Liver (tissue), 9 donors: Measurements from ENCODE around the gene COL11A2. TPM values are rescaled to one million over a fixed set of nuclear protein-coding genes. Genes with fewer than 3 reads are reported as not detected.

Source experiments
- DNase-seq: peaks from one replicate; pipeline ENCODE4 v3.0.0-alpha.2; 2017; ENCODE audit warnings: low spot score
- H3K27ac ChIP-seq, 2 donors: one replicate each; pipeline ENCODE4 v1.7.0; 2013; ENCODE audit warnings: inconsistent platforms in 2 of 2, low read length in 2 of 2, control low read depth in 1 of 2, low read depth in 1 of 2, mild to moderate bottlenecking in 1 of 2
- H3K27me3 ChIP-seq, 4 donors: one replicate each; pipeline versions ENCODE4 v1.6.1 to v1.7.0; 2013; ENCODE audit warnings: low read length in 3 of 4, inconsistent platforms in 1 of 4, mild to moderate bottlenecking in 1 of 4, moderate library complexity in 1 of 4; ENCODE audit not compliant: control insufficient read depth in 4 of 4, insufficient read depth in 4 of 4
- H3K36me3 ChIP-seq, 4 donors: one replicate each; pipeline versions ENCODE4 v1.6.1 to v1.7.0; 2013; ENCODE audit warnings: low read length in 3 of 4, mild to moderate bottlenecking in 3 of 4, low read depth in 1 of 4, moderate library complexity in 1 of 4; ENCODE audit not compliant: control insufficient read depth in 4 of 4, insufficient read depth in 3 of 4
- H3K4me1 ChIP-seq, 4 donors: one replicate each; pipeline versions ENCODE4 v1.6.1 to v1.7.0; 2013; ENCODE audit warnings: low read length in 3 of 4, mild to moderate bottlenecking in 3 of 4, moderate library complexity in 1 of 4; ENCODE audit not compliant: control insufficient read depth in 4 of 4, insufficient read depth in 4 of 4
- H3K4me3 ChIP-seq, 3 donors: one replicate each; pipeline versions ENCODE4 v1.6.1 to v1.7.0; 2013; ENCODE audit warnings: low read length in 3 of 3, control low read depth in 1 of 3, low read depth in 1 of 3, mild to moderate bottlenecking in 1 of 3
- H3K9ac ChIP-seq, 2 donors: one replicate each; pipeline ENCODE4 v1.7.0; 2013; ENCODE audit warnings: low read length in 2 of 2, mild to moderate bottlenecking in 2 of 2, moderate library complexity in 2 of 2, control low read depth in 1 of 2, low read depth in 1 of 2
- H3K9me3 ChIP-seq, 4 donors: one replicate each; pipeline versions ENCODE4 v1.6.1 to v1.7.0; 2013; ENCODE audit warnings: low read length in 3 of 4; ENCODE audit not compliant: control insufficient read depth in 4 of 4
- EGR1 ChIP-seq, 2 donors: IDR thresholded peaks; 2 replicates each; pipeline ENCODE4 v1.6.1; 2016 to 2018; ENCODE audit warnings: antibody characterized with exemption in 2 of 2, low read depth in 2 of 2
- FOXA1 ChIP-seq: IDR thresholded peaks from 2 replicates; pipeline ENCODE4 v1.6.1; 2016; ENCODE audit warnings: antibody characterized with exemption
- FOXA2 ChIP-seq: IDR thresholded peaks from 2 replicates; pipeline ENCODE4 v1.6.1; 2016; ENCODE audit warnings: antibody characterized with exemption
- GABPA ChIP-seq, 2 donors: IDR thresholded peaks in 1 of 2; conservative IDR thresholded peaks in 1 of 2; 2 replicates each; pipeline ENCODE4 v1.6.1; 2016; ENCODE audit warnings: antibody characterized with exemption in 2 of 2, mild to moderate bottlenecking in 1 of 2, moderate library complexity in 1 of 2
- HNF4A ChIP-seq, 2 donors: conservative IDR thresholded peaks; 2 replicates each; pipeline ENCODE4 v1.6.1; 2016; ENCODE audit warnings: antibody characterized with exemption in 2 of 2, mild to moderate bottlenecking in 2 of 2
- HNF4G ChIP-seq: IDR thresholded peaks from 2 replicates; pipeline ENCODE4 v1.6.1; 2016; ENCODE audit warnings: antibody characterized with exemption
- JUND ChIP-seq, 2 donors: IDR thresholded peaks; 2 replicates each; pipeline ENCODE4 v1.6.1; 2016; ENCODE audit warnings: antibody characterized with exemption in 2 of 2
- MAX ChIP-seq: IDR thresholded peaks from 2 replicates; pipeline ENCODE4 v1.6.1; 2016; ENCODE audit warnings: antibody characterized with exemption
- NR2F2 ChIP-seq: IDR thresholded peaks from 2 replicates; pipeline ENCODE4 v1.6.1; 2016; ENCODE audit warnings: antibody characterized with exemption
- RAD21 ChIP-seq, 2 donors: IDR thresholded peaks; 2 replicates each; pipeline ENCODE4 v1.6.1; 2016; ENCODE audit warnings: antibody characterized with exemption in 2 of 2, mild to moderate bottlenecking in 2 of 2
- REST ChIP-seq: IDR thresholded peaks from 2 replicates; pipeline ENCODE4 v1.6.1; 2016; ENCODE audit warnings: antibody characterized with exemption, mild to moderate bottlenecking
- SP1 ChIP-seq: IDR thresholded peaks from 2 replicates; pipeline ENCODE4 v1.6.1; 2018; ENCODE audit warnings: antibody characterized with exemption, mild to moderate bottlenecking
- TAF1 ChIP-seq: conservative IDR thresholded peaks from 2 replicates; pipeline ENCODE4 v1.6.1; 2016; ENCODE audit warnings: antibody characterized with exemption, mild to moderate bottlenecking
- YY1 ChIP-seq: IDR thresholded peaks from 2 replicates; pipeline ENCODE4 v1.6.1; 2016; ENCODE audit warnings: antibody characterized with exemption, mild to moderate bottlenecking
- WGBS: extraction: QIAGEN DNeasy Blood & Tissue Kit; methylation state at CpG from one replicate; pipeline ENCODE4 v1.1.7; 2013; 5-methylcytosine and 5-hydroxymethylcytosine counted together
- polyA plus RNA-seq, 2 donors: library from polyadenylated mRNA; stranded (reverse) in 1 of 2; unstranded in 1 of 2; fragments of 200-250 nt in 1 of 2; fragments of >200 nt in 1 of 2; fragmentation: Nextera tagmentation in 1 of 2; extraction: Ambion mirVana in 1 of 2; gene quantifications; one replicate each; pipeline versions ENCODE4 v1.2.1 to v1.2.3, GENCODE V29; 2013 to 2015
- total RNA-seq, 2 donors: library from RNA; depleted of rRNA; stranded (reverse); fragments of >200 nt; gene quantifications; one replicate each; pipeline ENCODE4 v1.2.3, GENCODE V29; 2014
- TF ChIP-seq, protein P1 (sequence below): IDR thresholded peaks from 2 replicates; pipeline ENCODE4 v1.6.1; 2016; ENCODE audit warnings: antibody characterized with exemption
- TF ChIP-seq, protein P2 (sequence below): IDR thresholded peaks from 2 replicates; pipeline ENCODE4 v1.6.1; 2016; ENCODE audit warnings: antibody characterized with exemption
- donor health status: healthy.
- donor health status: healthy.
- donor health status: healthy.
- donor health status: healthy.
- donor health status: healthy.

COL11A2 gene
- total and polyA plus RNA-seq, 4 donors, result 0.15 to 0.59 (median 0.27) TPM

DNA sequence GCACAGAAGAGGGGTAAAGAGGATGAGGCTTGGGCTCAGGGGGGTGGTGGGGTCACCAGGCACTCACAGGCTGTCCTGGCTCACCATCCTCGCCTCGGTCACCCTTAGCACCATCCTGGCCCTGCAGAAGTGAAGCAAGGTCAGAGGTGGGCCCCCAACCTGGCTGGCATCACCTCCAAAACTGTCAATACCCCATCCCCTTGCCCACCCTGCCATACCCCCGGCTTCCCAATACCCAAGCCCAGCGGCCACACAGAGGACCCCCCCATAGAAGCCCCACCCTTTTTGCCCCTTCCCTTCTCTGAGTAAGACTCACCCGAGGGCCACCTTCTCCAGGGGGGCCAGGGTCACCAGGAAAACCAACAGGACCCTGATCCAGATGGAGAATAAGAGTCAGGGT lies 23.6 kb downstream of the COL11A2 start:
- Histone ChIP-seq H3K36me3 (no peaks in the 10 kb centered on the region), H3K4me3 (no peak overlapping the region), H3K27me3 (no peaks in the 10 kb centered on the region), H3K4me1 (no peaks in the 10 kb centered on the region), H3K9ac (no peak overlapping the region), H3K27ac (no peak overlapping the region), H3K9me3 (no peaks in the 10 kb centered on the region)
- TF ChIP-seq RAD21 (IDR thresholded peaks at IDR 0.05) (no peak), JUND (IDR thresholded peaks at IDR 0.05) (no peak), MAX (no peak), YY1 (no peak), HNF4G (no peak), HNF4A (conservative IDR thresholded peaks at IDR 0.05) (no peak), FOXA2 (no peak), TAF1 (no peak)
- WGBS, result 70% methylated on average over 5 of the region's 5 CpGs
- DNase-seq, result no peak

GRCh38 chr6:33168284-33168601 lies 24.0 kb downstream of the COL11A2 start:
- Histone ChIP-seq H3K9ac (no peak overlapping the region), H3K4me1 (no peaks in the 10 kb centered on the region), H3K4me3 (no peak overlapping the region), H3K27ac (no peak overlapping the region), H3K27me3 (no peaks in the 10 kb centered on the region), H3K9me3 (no peaks in the 10 kb centered on the region), H3K36me3 (no peaks in the 10 kb centered on the region)
- TF ChIP-seq, protein P1, sequence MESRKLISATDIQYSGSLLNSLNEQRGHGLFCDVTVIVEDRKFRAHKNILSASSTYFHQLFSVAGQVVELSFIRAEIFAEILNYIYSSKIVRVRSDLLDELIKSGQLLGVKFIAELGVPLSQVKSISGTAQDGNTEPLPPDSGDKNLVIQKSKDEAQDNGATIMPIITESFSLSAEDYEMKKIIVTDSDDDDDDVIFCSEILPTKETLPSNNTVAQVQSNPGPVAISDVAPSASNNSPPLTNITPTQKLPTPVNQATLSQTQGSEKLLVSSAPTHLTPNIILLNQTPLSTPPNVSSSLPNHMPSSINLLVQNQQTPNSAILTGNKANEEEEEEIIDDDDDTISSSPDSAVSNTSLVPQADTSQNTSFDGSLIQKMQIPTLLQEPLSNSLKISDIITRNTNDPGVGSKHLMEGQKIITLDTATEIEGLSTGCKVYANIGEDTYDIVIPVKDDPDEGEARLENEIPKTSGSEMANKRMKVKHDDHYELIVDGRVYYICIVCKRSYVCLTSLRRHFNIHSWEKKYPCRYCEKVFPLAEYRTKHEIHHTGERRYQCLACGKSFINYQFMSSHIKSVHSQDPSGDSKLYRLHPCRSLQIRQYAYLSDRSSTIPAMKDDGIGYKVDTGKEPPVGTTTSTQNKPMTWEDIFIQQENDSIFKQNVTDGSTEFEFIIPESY, result no peak
- TF ChIP-seq FOXA2 (no peak), GABPA (IDR thresholded peaks at IDR 0.05 in 1 of 2, conservative IDR thresholded peaks at IDR 0.05 in 1 of 2) (no peak), FOXA1 (no peak), RAD21 (IDR thresholded peaks at IDR 0.05) (no peak), NR2F2 (no peak), EGR1 (IDR thresholded peaks at IDR 0.05; ENCODE audit: low read depth in 2 of 2) (no peak), REST (no peak), HNF4A (conservative IDR thresholded peaks at IDR 0.05) (no peak), SP1 (no peak), YY1 (no peak), JUND (IDR thresholded peaks at IDR 0.05) (no peak)
- TF ChIP-seq, protein P2, sequence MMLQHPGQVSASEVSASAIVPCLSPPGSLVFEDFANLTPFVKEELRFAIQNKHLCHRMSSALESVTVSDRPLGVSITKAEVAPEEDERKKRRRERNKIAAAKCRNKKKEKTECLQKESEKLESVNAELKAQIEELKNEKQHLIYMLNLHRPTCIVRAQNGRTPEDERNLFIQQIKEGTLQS, result no peak
- DNase-seq, result no peak
- WGBS, result 68% methylated on average over 6 of the region's 6 CpGs
